Measurements from ENCODE around the gene RPS6KA2. TPM values are rescaled to one million over a fixed set of nuclear protein-coding genes. Genes with fewer than 3 reads are reported as not detected.
"Not testable (repeated sequence)": the region's sequence is repeated elsewhere in the genome, so short reads cannot be mapped to it uniquely, and the experiment has no call there.

Gene RPS6KA2
- total RNA-seq, 2 experiments from 2014 or later, result 9.3 to 10.9 TPM

DNA sequence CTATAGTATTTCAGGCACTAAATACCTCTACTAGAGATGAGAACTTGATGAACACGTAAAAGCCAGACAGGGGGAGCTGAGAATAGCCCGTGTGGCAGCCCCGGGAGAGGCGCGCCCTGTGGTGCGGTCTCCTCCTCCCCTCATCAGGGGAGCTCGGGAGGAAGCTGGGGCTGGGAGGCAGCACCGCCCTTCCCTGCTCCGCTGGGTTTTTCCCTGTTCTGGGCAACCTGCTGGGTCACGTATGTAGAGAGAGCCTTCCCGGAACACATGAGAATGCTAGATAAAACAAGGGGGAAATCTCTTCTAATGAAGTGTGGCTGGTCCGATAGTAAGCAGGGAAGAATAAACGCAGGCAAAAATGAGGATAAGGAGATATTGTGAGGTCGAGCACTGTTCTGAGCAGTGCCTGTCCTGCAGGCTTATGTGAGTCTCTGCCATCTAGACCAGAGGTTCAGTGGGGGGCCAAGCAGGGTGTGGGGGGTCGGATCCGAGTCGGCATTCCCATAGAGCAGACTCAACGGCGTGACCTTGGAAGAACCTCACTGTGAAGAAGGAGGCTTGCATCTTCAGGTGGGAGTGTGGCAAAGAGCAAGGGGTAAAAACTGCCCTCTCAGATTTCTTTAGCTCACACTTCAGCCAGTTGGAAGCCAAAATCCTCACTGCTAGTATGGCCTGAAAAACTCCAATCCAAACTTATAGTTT is 13.4 kb upstream of the RPS6KA2 start:
- Mint-ChIP-seq H3K9me3 (ENCODE audit: low read depth) (peaks cover 6% of the 10 kb centered on the region), H3K27me3 (peaks cover 18% of the 10 kb centered on the region), H3K36me3 (ENCODE audit: low read depth) (no peaks in the 10 kb centered on the region)

DNA sequence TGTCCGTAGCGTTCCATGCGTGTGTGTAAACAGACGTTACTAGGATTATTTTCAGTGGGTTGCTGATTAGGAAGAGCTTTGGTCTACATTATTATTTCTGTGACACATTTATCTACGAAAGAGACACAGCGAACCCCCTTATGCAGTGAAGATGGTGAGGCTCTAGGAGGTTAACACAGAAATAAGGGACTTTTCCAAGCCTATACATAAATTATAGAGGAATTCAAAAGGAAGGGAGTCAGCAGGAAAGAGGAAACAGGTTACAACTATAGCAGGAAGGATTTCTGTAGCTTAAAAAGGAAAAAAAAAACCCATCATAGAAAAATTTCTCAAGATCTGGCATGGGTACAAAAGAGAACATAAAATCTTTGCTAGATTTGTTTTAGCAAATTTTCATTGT is 12.9 kb upstream of the RPS6KA2 start:
- H3K4me3 Mint-ChIP-seq, result no peak overlapping the region
- POLR2A ChIA-PET, result interaction anchor here (0.7 kb wide), 1 partner anchor 10 kb away, joined by 4 read pairs; no protein-coding TSS in a partner anchor
- DNase-seq, result no peak
- intact Hi-C loops (cut with DNase I, micrococcal nuclease), result no loop called here
- peaks cover 18% of the 10 kb centered on the region for H3K27me3 Mint-ChIP-seq
- peaks cover 6% of the 10 kb centered on the region for H3K9me3 Mint-ChIP-seq (ENCODE audit: low read depth)
- H3K36me3 Mint-ChIP-seq (ENCODE audit: low read depth), result no peaks in the 10 kb centered on the region
- no peak overlapping the region for H3K27ac Mint-ChIP-seq
- H3K4me1 Mint-ChIP-seq, result peaks cover 8% of the 10 kb centered on the region
- ATAC-seq, result no peak
- CTCF ChIA-PET, result interaction anchor here (0.8 kb wide), 1 partner anchor 224 kb away, joined by 4 read pairs; no protein-coding TSS in a partner anchor

More for the DNA sequence above, 13.4 kb upstream of the RPS6KA2 start:
- no peak overlapping the region for H3K4me3 Mint-ChIP-seq
- ATAC-seq (peak; percentile 66), DNase-seq (peak; percentile 27)
- no peak overlapping the region for H3K27ac Mint-ChIP-seq
- ChIA-PET POLR2A (interaction anchor here (0.7 kb wide), 1 partner anchor 11 kb away, joined by 4 read pairs; no protein-coding TSS in a partner anchor), CTCF (interaction anchor here (0.8 kb wide), 1 partner anchor 224 kb away, joined by 4 read pairs; no protein-coding TSS in a partner anchor)
- H3K4me1 Mint-ChIP-seq, result peaks cover 8% of the 10 kb centered on the region
- intact Hi-C loops (cut with DNase I, micrococcal nuclease), result no loop called here

DNA sequence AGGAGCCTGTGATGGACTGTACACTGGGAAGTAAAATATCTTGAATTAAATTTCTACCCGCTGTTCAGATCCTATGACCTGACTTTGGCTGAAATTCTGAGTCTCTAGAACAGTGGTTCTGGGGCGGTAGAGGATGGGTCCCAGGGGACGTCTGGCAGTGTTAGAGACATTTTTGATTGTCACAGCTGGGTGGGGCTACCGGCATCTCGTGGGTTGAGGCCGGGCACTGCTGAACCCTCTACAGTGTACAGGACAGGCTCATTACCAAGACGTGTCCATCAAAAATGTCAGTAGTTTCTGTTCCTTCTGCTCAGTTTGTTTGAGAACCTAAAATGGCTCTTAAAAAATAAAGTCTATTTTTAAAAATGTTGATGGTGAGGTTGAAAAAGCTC is 11.5 kb upstream of the RPS6KA2 start:
- intact Hi-C loops (cut with DNase I, micrococcal nuclease), result no loop called here
- no peaks in the 10 kb centered on the region for H3K36me3 Mint-ChIP-seq (ENCODE audit: low read depth)
- ATAC-seq (no peak), DNase-seq (no peak)
- POLR2A ChIA-PET, result no interaction called here
- H3K27ac Mint-ChIP-seq, result no peak overlapping the region
- H3K9me3 Mint-ChIP-seq (ENCODE audit: low read depth), result peaks cover under 1% of the 10 kb centered on the region
- H3K4me3 Mint-ChIP-seq, result no peak overlapping the region
- peaks cover 8% of the 10 kb centered on the region for H3K4me1 Mint-ChIP-seq
- CTCF ChIA-PET, result interaction anchor here (0.8 to 1.0 kb wide), 2 partner anchors 11 to 257 kb away, joined by 4 read pairs; no protein-coding TSS in a partner anchor
- peaks cover 23% of the 10 kb centered on the region for H3K27me3 Mint-ChIP-seq

DNA sequence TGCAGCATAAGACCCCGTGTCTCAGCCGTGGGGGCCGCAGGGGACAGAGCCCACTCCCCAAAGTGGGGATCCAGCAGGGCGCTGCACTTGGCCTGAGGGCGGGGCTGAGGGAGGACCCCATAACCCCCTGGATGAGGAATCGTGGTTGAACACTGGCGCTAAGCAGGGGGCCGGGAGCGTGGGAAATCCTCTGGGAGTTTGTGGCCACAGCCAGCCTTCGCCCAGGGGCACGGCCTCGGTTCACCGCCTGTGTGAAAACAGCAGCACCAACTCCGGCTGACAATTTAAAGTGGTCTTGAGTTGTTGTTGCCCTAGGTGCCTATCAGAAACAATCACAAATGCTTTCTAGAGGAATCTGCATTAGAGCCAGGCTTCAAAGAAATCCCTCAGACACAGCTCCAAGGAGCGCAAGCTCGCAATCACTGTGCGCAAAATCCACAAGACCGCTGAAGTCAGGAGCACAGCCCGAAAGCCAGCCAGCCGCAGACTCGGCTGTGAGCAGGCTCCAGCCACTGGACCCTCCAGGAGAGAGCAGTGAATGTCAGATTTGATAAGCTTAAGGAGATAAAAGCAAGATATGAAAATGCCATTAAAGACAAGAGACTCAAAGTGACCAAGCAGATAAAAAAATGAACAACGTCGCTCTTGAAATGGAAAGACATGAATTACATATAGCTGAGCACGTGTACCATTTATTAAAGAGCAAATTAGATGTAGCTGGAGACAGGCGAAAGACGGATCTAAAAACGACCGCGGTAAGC is 10.9 kb upstream of the RPS6KA2 start:
- CTCF ChIA-PET, result interaction anchor here (0.7 to 1.0 kb wide), 2 partner anchors 15 to 257 kb away, joined by 3 to 4 read pairs; no protein-coding TSS in a partner anchor
- intact Hi-C loops (cut with DNase I, micrococcal nuclease), result no loop called here
- ATAC-seq, result no peak
- Mint-ChIP-seq H3K36me3 (ENCODE audit: low read depth) (no peaks in the 10 kb centered on the region), H3K27ac (no peak overlapping the region), H3K9me3 (ENCODE audit: low read depth) (no peaks in the 10 kb centered on the region), H3K4me3 (no peak overlapping the region), H3K4me1 (peaks cover 8% of the 10 kb centered on the region), H3K27me3 (peaks cover 23% of the 10 kb centered on the region)
- no peak for DNase-seq
- POLR2A ChIA-PET, result no interaction called here

DNA sequence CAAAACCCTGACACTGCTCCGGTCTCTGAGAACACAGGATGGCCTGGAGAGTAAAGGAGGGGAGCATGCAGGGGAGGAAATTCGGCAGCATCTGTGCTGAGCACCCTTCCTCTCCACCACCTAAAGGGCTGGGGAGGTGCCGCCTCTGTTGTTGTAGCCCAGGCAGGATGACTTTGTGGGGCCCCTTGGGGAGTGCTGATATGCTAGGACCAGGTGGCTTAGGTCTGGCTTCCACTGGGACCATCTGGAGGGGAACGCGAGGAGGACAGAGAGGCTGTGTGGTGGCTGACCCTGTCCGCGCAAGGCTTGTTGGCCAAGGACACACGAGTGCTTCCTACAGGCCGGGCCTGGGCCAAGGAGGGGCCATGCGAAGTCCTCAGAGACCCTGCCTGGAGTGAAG is 9.9 kb upstream of the RPS6KA2 start:
- Mint-ChIP-seq H3K27me3 (peaks cover 24% of the 10 kb centered on the region), H3K4me1 (peaks cover 8% of the 10 kb centered on the region), H3K9me3 (ENCODE audit: low read depth) (no peaks in the 10 kb centered on the region), H3K4me3 (no peak overlapping the region), H3K36me3 (ENCODE audit: low read depth) (no peaks in the 10 kb centered on the region), H3K27ac (no peak overlapping the region)
- no peak for ATAC-seq
- ChIA-PET CTCF (interaction anchor here (0.7 kb wide), 1 partner anchor 14 kb away, joined by 3 read pairs; no protein-coding TSS in a partner anchor), POLR2A (no interaction called here)
- no peak for DNase-seq
- intact Hi-C loops (cut with DNase I, micrococcal nuclease), result no loop called here

DNA sequence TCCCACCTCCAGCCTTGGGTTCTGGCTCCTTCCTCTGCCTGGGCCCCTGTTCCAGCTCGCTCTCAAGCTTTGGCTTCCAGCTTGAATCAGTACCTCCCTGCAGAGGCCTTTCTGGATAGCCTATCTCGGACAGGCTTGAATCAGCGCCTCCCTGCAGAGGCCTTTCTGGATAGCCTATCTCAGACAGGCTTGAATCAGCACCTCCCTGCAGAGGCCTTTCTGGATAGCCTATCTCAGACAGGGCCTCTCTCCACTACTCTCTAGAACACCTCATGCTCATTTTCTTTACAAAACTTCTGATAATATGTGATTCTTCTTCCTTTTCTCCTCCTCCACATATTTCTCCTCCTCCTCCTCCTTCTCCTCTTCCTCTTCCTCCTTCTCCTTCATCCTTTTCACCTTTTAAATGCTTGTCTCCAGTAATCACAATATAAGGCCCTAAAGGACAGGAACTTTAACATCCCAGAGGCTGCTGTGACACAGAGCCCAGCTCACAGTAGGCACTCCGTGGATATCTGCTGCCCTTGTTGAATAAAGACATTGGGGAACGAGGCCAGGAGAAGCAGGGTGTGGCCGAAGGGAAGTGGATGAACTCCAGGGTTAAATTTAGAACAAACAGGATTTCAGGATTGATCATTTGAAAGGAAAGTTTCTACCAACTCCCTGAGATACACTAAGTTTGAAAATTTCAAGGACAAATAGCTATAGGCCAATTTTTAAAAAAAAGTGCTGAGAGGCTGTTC is 9.3 kb upstream of the RPS6KA2 start:
- intact Hi-C loops (cut with DNase I, micrococcal nuclease), result no loop called here
- H3K27ac Mint-ChIP-seq, result no peak overlapping the region
- DNase-seq (no peak), ATAC-seq (no peak)
- H3K4me3 Mint-ChIP-seq, result no peak overlapping the region
- ChIA-PET CTCF (no interaction called here), POLR2A (no interaction called here)
- peaks cover 8% of the 10 kb centered on the region for H3K4me1 Mint-ChIP-seq
- peaks cover 20% of the 10 kb centered on the region for H3K27me3 Mint-ChIP-seq
- H3K36me3 Mint-ChIP-seq (ENCODE audit: low read depth), result no peaks in the 10 kb centered on the region
- no peaks in the 10 kb centered on the region for H3K9me3 Mint-ChIP-seq (ENCODE audit: low read depth)

DNA sequence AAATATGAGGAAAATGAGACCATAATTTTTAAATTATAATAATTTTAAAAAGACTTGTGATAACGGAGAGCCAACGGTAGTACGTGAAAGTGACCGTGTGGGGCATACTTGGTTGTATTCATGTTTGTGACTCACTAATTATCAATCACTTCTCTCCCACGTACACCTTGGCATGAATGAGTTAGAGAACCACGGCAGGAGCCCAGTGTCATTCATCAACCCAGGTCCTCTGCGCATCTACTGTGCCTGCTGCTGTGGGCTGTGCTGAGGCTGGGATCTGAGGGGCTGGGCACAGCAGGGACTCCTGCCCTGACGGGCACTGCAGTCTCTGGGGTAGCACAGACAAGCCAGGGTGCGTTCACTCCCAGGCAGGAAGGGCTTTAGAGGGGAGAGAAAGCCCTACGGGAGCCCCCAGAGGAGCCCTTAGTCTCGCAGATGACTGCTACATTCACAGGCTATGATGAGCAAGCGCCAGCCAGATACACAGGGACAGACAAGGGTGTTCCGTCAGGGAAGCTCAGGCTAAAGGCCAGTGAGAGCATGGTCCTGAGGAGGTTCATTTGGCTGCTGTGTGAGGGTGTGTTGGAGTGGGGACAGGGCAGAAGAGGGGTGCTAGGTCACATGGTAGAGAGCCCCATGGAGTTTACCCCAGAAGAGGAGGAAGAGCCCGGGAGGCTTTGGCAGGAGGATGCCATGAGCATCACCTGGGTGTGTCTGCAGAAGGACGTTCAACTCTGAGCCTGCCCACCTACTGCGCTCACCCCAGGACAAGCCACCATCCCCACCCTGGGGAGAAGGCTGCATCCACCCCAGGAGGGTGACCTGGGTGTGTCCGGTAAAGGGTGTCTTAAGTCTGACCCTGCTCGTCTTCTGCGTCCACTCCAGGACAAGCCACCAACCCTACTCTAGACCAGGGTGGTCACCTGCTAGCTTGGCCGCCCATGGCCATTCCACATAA is 8.2 kb upstream of the RPS6KA2 start:
- H3K4me3 Mint-ChIP-seq, result no peak overlapping the region
- H3K9me3 Mint-ChIP-seq (ENCODE audit: low read depth), result no peaks in the 10 kb centered on the region
- POLR2A ChIA-PET, result no interaction called here
- peaks cover 4% of the 10 kb centered on the region for H3K4me1 Mint-ChIP-seq
- CTCF ChIA-PET, result no interaction called here
- no peak overlapping the region for H3K27ac Mint-ChIP-seq
- ATAC-seq, result no peak
- H3K27me3 Mint-ChIP-seq, result peaks cover 15% of the 10 kb centered on the region
- H3K36me3 Mint-ChIP-seq (ENCODE audit: low read depth), result no peaks in the 10 kb centered on the region
- intact Hi-C loops (cut with DNase I, micrococcal nuclease), result no loop called here
- DNase-seq, result no peak

DNA sequence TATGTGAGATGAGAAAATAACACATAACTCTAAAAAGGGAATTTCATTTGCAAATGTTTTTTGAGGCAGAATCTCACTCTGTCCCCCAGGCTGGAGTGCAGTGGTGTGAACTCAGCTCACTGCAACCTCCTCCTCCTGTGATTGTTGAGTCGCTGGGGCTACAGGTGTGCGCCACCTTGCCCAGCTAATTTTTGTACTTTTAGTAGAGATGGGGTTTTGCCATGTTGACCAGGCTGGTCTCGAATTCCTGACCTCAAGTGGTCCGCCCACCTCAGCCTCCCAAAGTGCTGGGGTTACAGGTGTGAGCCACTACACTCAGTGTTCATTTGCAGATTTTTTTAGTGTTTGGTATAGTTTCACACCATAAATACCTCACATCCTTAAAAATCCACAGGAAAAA is 7.5 kb upstream of the RPS6KA2 start:
- CTCF ChIA-PET; H3K27ac Mint-ChIP-seq; H3K4me3 Mint-ChIP-seq; intact Hi-C loops (cut with DNase I, micrococcal nuclease); H3K9me3 Mint-ChIP-seq (ENCODE audit: low read depth); POLR2A ChIA-PET; ATAC-seq; H3K4me1 Mint-ChIP-seq; H3K36me3 Mint-ChIP-seq (ENCODE audit: low read depth); DNase-seq: not testable (repeated sequence)
- peaks cover 15% of the 10 kb centered on the region for H3K27me3 Mint-ChIP-seq

DNA sequence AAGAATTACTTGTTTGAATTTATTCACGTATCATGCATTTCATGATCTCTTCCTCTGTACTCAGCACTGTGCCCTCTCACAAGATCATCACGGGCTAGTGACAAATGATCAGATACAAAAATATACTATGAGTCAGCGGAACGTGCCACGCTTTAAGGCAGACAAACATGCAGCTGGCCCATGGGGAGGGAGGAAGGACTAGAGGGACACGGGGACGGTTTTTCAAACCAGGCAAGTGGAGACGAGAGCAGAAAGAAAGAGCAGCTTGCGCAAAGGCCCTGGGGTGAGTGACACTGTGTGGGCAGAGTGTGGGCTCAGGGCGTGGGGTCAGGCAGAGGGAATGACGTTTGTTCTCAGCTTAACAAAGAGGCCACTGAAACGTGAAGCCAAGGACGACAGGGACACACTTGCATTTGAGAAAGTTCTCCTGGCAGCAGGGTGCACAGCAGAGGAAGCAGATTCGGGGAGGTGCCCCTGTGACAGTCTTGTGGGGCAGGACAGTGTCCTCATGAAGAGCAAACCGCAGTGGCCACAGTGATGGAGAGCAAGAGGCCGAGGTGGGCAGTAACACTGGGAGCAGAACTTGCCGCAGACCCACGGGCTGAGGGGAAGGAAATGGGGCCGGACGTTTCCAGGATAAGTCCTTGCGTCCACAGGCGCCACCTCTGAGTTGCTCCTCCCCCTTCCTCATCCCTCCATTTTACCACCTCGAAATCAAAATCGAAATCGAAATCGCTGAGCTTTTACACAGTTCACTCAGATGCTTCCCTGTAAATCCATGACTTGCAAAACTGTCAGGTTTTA is 6.9 kb upstream of the RPS6KA2 start:
- no peak overlapping the region for H3K4me3 Mint-ChIP-seq
- DNase-seq (no peak), ATAC-seq (no peak)
- H3K4me1 Mint-ChIP-seq, result peaks cover under 1% of the 10 kb centered on the region
- H3K36me3 Mint-ChIP-seq (ENCODE audit: low read depth), result no peaks in the 10 kb centered on the region
- H3K9me3 Mint-ChIP-seq (ENCODE audit: low read depth), result no peaks in the 10 kb centered on the region
- ChIA-PET POLR2A (no interaction called here), CTCF (no interaction called here)
- intact Hi-C loops (cut with DNase I, micrococcal nuclease), result no loop called here
- peaks cover 16% of the 10 kb centered on the region for H3K27me3 Mint-ChIP-seq
- no peak overlapping the region for H3K27ac Mint-ChIP-seq

DNA sequence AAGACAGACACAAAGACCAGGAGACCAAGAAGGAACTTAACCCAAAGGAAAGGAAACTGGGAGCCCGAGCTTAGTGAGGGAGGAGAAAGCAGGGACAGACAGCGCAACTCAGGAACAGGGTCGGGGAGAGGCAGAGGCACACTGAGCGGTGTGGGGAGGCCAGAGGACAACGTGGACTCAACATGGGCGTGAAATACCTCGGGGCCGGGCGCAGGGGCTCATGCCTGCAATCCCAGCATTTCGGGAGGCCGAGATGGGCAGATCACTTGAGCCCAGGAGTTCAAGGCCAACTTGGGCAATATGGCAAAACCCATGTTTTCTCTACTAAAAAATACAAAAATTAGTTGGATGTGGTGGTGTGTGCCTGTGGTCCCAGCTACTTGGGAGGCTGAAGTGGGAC is 5.7 kb upstream of the RPS6KA2 start:
- Mint-ChIP-seq H3K9me3 (ENCODE audit: low read depth) (no peaks in the 10 kb centered on the region), H3K27me3 (peaks cover 21% of the 10 kb centered on the region)

More for the DNA sequence above, 5.7 kb upstream of the RPS6KA2 start:
- no peak overlapping the region for H3K27ac Mint-ChIP-seq
- peaks cover 9% of the 10 kb centered on the region for H3K4me1 Mint-ChIP-seq
- no peaks in the 10 kb centered on the region for H3K36me3 Mint-ChIP-seq (ENCODE audit: low read depth)
- ChIA-PET POLR2A (no interaction called here), CTCF (no interaction called here)
- DNase-seq, result no peak
- no peak for ATAC-seq
- no peak overlapping the region for H3K4me3 Mint-ChIP-seq
- intact Hi-C loops (cut with DNase I, micrococcal nuclease), result no loop called here

All from activated CD4-positive, alpha-beta T cell treated with anti-CD3 and anti-CD28 coated beads for 36 hours (primary cell).